Natural killer cell treated with Interleukin-12 subunit alpha and Interleukin-12 subunit beta and Interleukin-15 and Interleukin-18, amount 100 ng/mL, for 72 hours (primary cell): ENCODE results near the gene AS3MT. TPM values are rescaled to one million over a fixed set of nuclear protein-coding genes. Genes with fewer than 3 reads are reported as not detected.

ENCODE experiments used
- ATAC-seq, 2 donors: fragments of 150-1000 bp; cut with Tn5 transposase in 1 of 2; sonication (Bioruptor Pico), chemical (Tn5 transposase) in 1 of 2; 2 replicates each; pipeline ENCODE4 v1.10.0; 2021
- DNase-seq: peaks from one replicate; pipeline ENCODE4 v3.0.0; 2022; ENCODE audit warnings: low spot score
- H3K27ac Mint-ChIP-seq, 2 donors: 1 replicate in 1 of 2; 2 replicates in 1 of 2; pipeline ENCODE4 v1.8.0; 2022; ENCODE audit warnings: mixed read lengths in 2 of 2, mild to moderate bottlenecking in 1 of 2, moderate library complexity in 1 of 2
- H3K27me3 Mint-ChIP-seq, 2 donors: 1 replicate in 1 of 2; 2 replicates in 1 of 2; pipeline ENCODE4 v1.8.0; 2022; ENCODE audit warnings: mixed read lengths in 2 of 2
- H3K36me3 Mint-ChIP-seq: one replicate; pipeline ENCODE4 v1.8.0; 2022; ENCODE audit warnings: mixed read lengths
- H3K4me1 Mint-ChIP-seq, 2 donors: 1 replicate in 1 of 2; 2 replicates in 1 of 2; pipeline ENCODE4 v1.8.0; 2022; ENCODE audit warnings: low read depth in 2 of 2, mixed read lengths in 2 of 2, mild to moderate bottlenecking in 1 of 2
- H3K4me3 Mint-ChIP-seq: one replicate; pipeline ENCODE4 v1.8.0; 2022; ENCODE audit warnings: mixed read lengths
- H3K9me3 Mint-ChIP-seq: 2 replicates; pipeline ENCODE4 v1.8.0; 2022; ENCODE audit warnings: mixed read lengths
- total RNA-seq, 2 donors: library from RNA; stranded (reverse); gene quantifications; one replicate each; pipeline ENCODE4 v1.2.3, GENCODE V29; 2022

The AS3MT gene
- total RNA-seq, 2 donors from 2014 or later, result 0.43 TPM; not detected in 1

GRCh38 chr10:102870221-102870620 lies 951 bp downstream of the AS3MT start:
- Mint-ChIP-seq H3K27me3 (peaks cover 20 to 33% of the 10 kb centered on the region in 2 donors), H3K36me3 (no peaks in the 10 kb centered on the region), H3K9me3 (no peaks in the 10 kb centered on the region), H3K4me1 (peaks cover 11 to 17% of the 10 kb centered on the region in 2 donors), H3K27ac (no peak overlapping the region), H3K4me3 (peak overlapping the region; percentile 36)
- DNase-seq, result no peak
- ATAC-seq, result no peak

- ATAC-seq (no peak), DNase-seq (no peak)
- Mint-ChIP-seq H3K27me3 (peaks cover 20 to 33% of the 10 kb centered on the region in 2 donors), H3K4me3 (no peak overlapping the region), H3K27ac (no peak overlapping the region), H3K9me3 (no peaks in the 10 kb centered on the region), H3K4me1 (peaks cover 11 to 17% of the 10 kb centered on the region in 2 donors), H3K36me3 (no peaks in the 10 kb centered on the region)
Observed at GRCh38 chr10:102872163-102872562, 2.9 kb downstream of the AS3MT start.

GRCh38 chr10:102876747-102877153 lies 7.5 kb downstream of the AS3MT start:
- Mint-ChIP-seq H3K9me3 (no peaks in the 10 kb centered on the region), H3K4me3 (no peak overlapping the region), H3K27ac (no peak overlapping the region), H3K4me1 (no peaks in the 10 kb centered on the region), H3K27me3 (peaks cover 0 to 12% of the 10 kb centered on the region in 2 donors), H3K36me3 (no peaks in the 10 kb centered on the region)
- DNase-seq (no peak), ATAC-seq (no peak)

- Mint-ChIP-seq H3K4me3 (no peak overlapping the region), H3K36me3 (no peaks in the 10 kb centered on the region), H3K9me3 (no peaks in the 10 kb centered on the region), H3K27ac (no peak overlapping the region), H3K27me3 (peaks cover 0 to 4% of the 10 kb centered on the region in 2 donors), H3K4me1 (no peaks in the 10 kb centered on the region)
- DNase-seq (no peak), ATAC-seq (no peak)
Observed at GRCh38 chr10:102878629-102879028, 9.4 kb downstream of the AS3MT start.

- ATAC-seq, result no peak
- Mint-ChIP-seq H3K4me3 (no peak overlapping the region), H3K27ac (no peak overlapping the region), H3K36me3 (no peaks in the 10 kb centered on the region), H3K27me3 (no peaks in the 10 kb centered on the region), H3K4me1 (no peaks in the 10 kb centered on the region), H3K9me3 (no peaks in the 10 kb centered on the region)
- DNase-seq, result no peak
Observed at GRCh38 chr10:102880256-102880655, 11.0 kb downstream of the AS3MT start.

- H3K4me1 Mint-ChIP-seq, result no peaks in the 10 kb centered on the region
- no peak overlapping the region for H3K27ac Mint-ChIP-seq
- H3K9me3 Mint-ChIP-seq, result no peaks in the 10 kb centered on the region
- DNase-seq, result no peak
- no peaks in the 10 kb centered on the region for H3K27me3 Mint-ChIP-seq
- no peak overlapping the region for H3K4me3 Mint-ChIP-seq
- ATAC-seq, result no peak
- no peaks in the 10 kb centered on the region for H3K36me3 Mint-ChIP-seq
Observed at GRCh38 chr10:102888048-102888447, 18.8 kb downstream of the AS3MT start.

- Mint-ChIP-seq H3K36me3 (no peaks in the 10 kb centered on the region), H3K27me3 (no peaks in the 10 kb centered on the region), H3K4me3 (no peak overlapping the region), H3K9me3 (no peaks in the 10 kb centered on the region), H3K4me1 (no peaks in the 10 kb centered on the region), H3K27ac (no peak overlapping the region)
- DNase-seq (no peak), ATAC-seq (no peak)
Observed at GRCh38 chr10:102894466-102895213, 25.4 kb downstream of the AS3MT start.

- Mint-ChIP-seq H3K9me3 (no peaks in the 10 kb centered on the region), H3K27me3 (no peaks in the 10 kb centered on the region), H3K4me3 (no peak overlapping the region), H3K4me1 (no peaks in the 10 kb centered on the region), H3K36me3 (no peaks in the 10 kb centered on the region), H3K27ac (no peak overlapping the region)
- DNase-seq, result no peak
- no peak for ATAC-seq
Observed at GRCh38 chr10:102900006-102900405, 30.7 kb downstream of the AS3MT start.

- Mint-ChIP-seq H3K9me3 (no peaks in the 10 kb centered on the region), H3K4me3 (no peak overlapping the region), H3K27me3 (no peaks in the 10 kb centered on the region), H3K27ac (no peak overlapping the region), H3K4me1 (no peaks in the 10 kb centered on the region), H3K36me3 (no peaks in the 10 kb centered on the region)
- no peak for ATAC-seq
- DNase-seq, result no peak
Observed at GRCh38 chr10:102904346-102904745, 35.1 kb downstream of the AS3MT start.

- no peak overlapping the region for H3K27ac Mint-ChIP-seq
Observed at GRCh38 chr10:102906507-102906906, 37.2 kb downstream of the AS3MT start.

GRCh38 chr10:102914781-102915180 lies 45.5 kb downstream of the AS3MT start:
- Mint-ChIP-seq H3K4me1 (peaks cover 9% of the 10 kb centered on the region in 2 donors), H3K9me3 (no peaks in the 10 kb centered on the region), H3K4me3 (no peak overlapping the region), H3K36me3 (no peaks in the 10 kb centered on the region), H3K27me3 (peaks cover 10 to 14% of the 10 kb centered on the region in 2 donors), H3K27ac (no peak overlapping the region)
- DNase-seq (no peak), ATAC-seq (no peak)

More at GRCh38 chr10:102906507-102906906, 37.2 kb downstream of the AS3MT start:
- H3K36me3 Mint-ChIP-seq, result no peaks in the 10 kb centered on the region
- DNase-seq (no peak), ATAC-seq (no peak)
- H3K4me3 Mint-ChIP-seq, result no peak overlapping the region
- H3K27me3 Mint-ChIP-seq, result no peaks in the 10 kb centered on the region
- no peaks in the 10 kb centered on the region for H3K4me1 Mint-ChIP-seq
- H3K9me3 Mint-ChIP-seq, result no peaks in the 10 kb centered on the region

GRCh38 chr10:102916173-102916572 lies 46.9 kb downstream of the AS3MT start:
- Mint-ChIP-seq H3K27me3 (peaks cover 10 to 14% of the 10 kb centered on the region in 2 donors), H3K36me3 (no peaks in the 10 kb centered on the region), H3K4me3 (peak overlapping the region; percentile 72), H3K27ac (peak overlapping the region in 1 of 2 donors; percentile 42), H3K4me1 (peaks cover 22 to 23% of the 10 kb centered on the region in 2 donors), H3K9me3 (no peaks in the 10 kb centered on the region)
- ATAC-seq (no peak), DNase-seq (no peak)

GRCh38 chr10:102917314-102917961 lies 48.2 kb downstream of the AS3MT start:
- H3K4me3 Mint-ChIP-seq, result peak overlapping the region; percentile 92
- H3K9me3 Mint-ChIP-seq, result no peaks in the 10 kb centered on the region
- peak overlapping the region; percentile 88 to 93 for H3K27ac Mint-ChIP-seq
- DNase-seq (peak; percentile 74), ATAC-seq (peak; percentile 65 to 66)
- peaks cover 10 to 14% of the 10 kb centered on the region in 2 donors for H3K27me3 Mint-ChIP-seq
- H3K4me1 Mint-ChIP-seq, result peaks cover 24 to 34% of the 10 kb centered on the region in 2 donors
- no peaks in the 10 kb centered on the region for H3K36me3 Mint-ChIP-seq
